WTC11 (cell line): ENCODE data around the gene THBS2.

Source experiments
- ATF3 ChIP-seq: sonication (generic); formaldehyde crosslinking; conservative IDR thresholded peaks from 2 replicates; pipeline ENCODE4 v1.8.1; 2022; ENCODE audit warnings: mild to moderate bottlenecking, missing genetic modification reagents
- CBFB ChIP-seq: sonication (generic); formaldehyde crosslinking; IDR thresholded peaks from 2 replicates; pipeline ENCODE4 v1.8.1; 2022; ENCODE audit warnings: mild to moderate bottlenecking, low read depth, missing genetic modification reagents
- CTCF ChIP-seq: fragments of 200-600 bp; IDR thresholded peaks from 2 replicates; pipeline ENCODE4 v1.8.0; 2022; ENCODE audit warnings: antibody characterized with exemption
- FOXP1 ChIP-seq: sonication (generic); formaldehyde crosslinking; IDR thresholded peaks from 2 replicates; pipeline ENCODE4 v1.8.0; 2022; ENCODE audit warnings: missing genetic modification reagents, mild to moderate bottlenecking, moderate library complexity, borderline replicate concordance
- GABPB1 ChIP-seq: sonication (generic); formaldehyde crosslinking; IDR thresholded peaks from 2 replicates; pipeline ENCODE4 v1.8.1; 2023; ENCODE audit warnings: mild to moderate bottlenecking, missing genetic modification reagents
- GRHL2 ChIP-seq: fragments of 250-450 bp; sonication (Bioruptor Pico); IDR thresholded peaks from 2 replicates; pipeline ENCODE4 v1.8.0; 2022; ENCODE audit warnings: mild to moderate bottlenecking, moderate library complexity; ENCODE audit not compliant: insufficient replicate concordance, severe bottlenecking
- JUN ChIP-seq: sonication (generic); formaldehyde crosslinking; IDR thresholded peaks from 2 replicates; pipeline ENCODE4 v1.8.0; 2023; ENCODE audit warnings: mild to moderate bottlenecking, missing genetic modification reagents
- MAX ChIP-seq: sonication (generic); formaldehyde crosslinking; IDR thresholded peaks from 2 replicates; pipeline ENCODE4 v1.8.0; 2022; ENCODE audit warnings: mild to moderate bottlenecking, missing genetic modification reagents
- MLX ChIP-seq: sonication (generic); formaldehyde crosslinking; IDR thresholded peaks from 2 replicates; pipeline ENCODE4 v1.8.1; 2023; ENCODE audit warnings: mild to moderate bottlenecking, missing genetic modification reagents, moderate library complexity
- PREB ChIP-seq: sonication (generic); formaldehyde crosslinking; IDR thresholded peaks from 2 replicates; pipeline ENCODE4 v1.8.1; 2022; ENCODE audit warnings: mild to moderate bottlenecking, missing genetic modification reagents, moderate library complexity, borderline replicate concordance
- SP1 ChIP-seq: sonication (generic); formaldehyde crosslinking; conservative IDR thresholded peaks from 2 replicates; pipeline ENCODE4 v1.8.1; 2022; ENCODE audit warnings: missing genetic modification reagents
- ZBTB43 ChIP-seq: sonication (generic); formaldehyde crosslinking; IDR thresholded peaks from 2 replicates; pipeline ENCODE4 v1.8.1; 2023; ENCODE audit warnings: mild to moderate bottlenecking, missing genetic modification reagents
- ZSCAN18 ChIP-seq: fragments of 250-450 bp; sonication (Bioruptor Pico); IDR thresholded peaks from 2 replicates; pipeline ENCODE4 v2.1.2; 2022; ENCODE audit warnings: mild to moderate bottlenecking, moderate library complexity

GRCh38 chr6:169266746-169267591 is 13.3 kb upstream of the THBS2 start:
- no peak for TF ChIP-seq ATF3 (CRISPR knock-in tag)
- TF ChIP-seq GRHL2 (CRISPR knock-in tag), result no peak
- no peak for TF ChIP-seq SP1 (CRISPR knock-in tag)
- no peak for TF ChIP-seq MAX (CRISPR knock-in tag)
- no peak for TF ChIP-seq JUN
- TF ChIP-seq CTCF, result no peak
- no peak for TF ChIP-seq PREB (CRISPR knock-in tag)
- no peak for TF ChIP-seq GABPB1 (CRISPR knock-in tag)
- no peak for TF ChIP-seq ZBTB43 (CRISPR knock-in tag)
- no peak for TF ChIP-seq CBFB (CRISPR knock-in tag)
- TF ChIP-seq MLX (CRISPR knock-in tag), result no peak
- TF ChIP-seq ZSCAN18 (CRISPR knock-in tag), result no peak
- TF ChIP-seq FOXP1 (CRISPR knock-in tag), result no peak
